GM12801 (cell line): ENCODE measurements around the gene RPL15.

Experiments
- TF ChIP-seq, protein P1 (sequence below): IDR thresholded peaks from one replicate; pipeline ENCODE4 v1.5.1; 2011; ENCODE audit warnings: control low read depth; ENCODE audit not compliant: insufficient read length; ENCODE audit errors: extremely low read depth

RPL15 gene

DNA sequence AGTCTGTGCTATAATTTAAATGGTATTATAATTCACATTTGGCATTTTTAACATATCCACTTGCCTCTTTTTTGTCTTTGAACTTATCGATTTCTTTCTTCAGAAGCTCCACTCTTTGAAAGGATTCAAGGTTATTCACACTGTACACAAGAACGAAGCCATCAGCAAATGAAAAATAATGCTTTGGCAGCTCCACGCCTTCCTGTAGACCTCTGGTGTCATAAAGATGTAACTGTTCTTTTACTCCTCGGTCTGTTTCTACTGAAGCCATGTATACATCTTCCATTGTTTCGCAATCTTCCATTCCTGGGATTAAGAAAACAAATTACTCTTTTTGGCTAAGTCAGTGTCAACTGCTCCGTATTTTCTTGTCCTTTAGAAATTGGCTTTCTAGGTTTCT, 16.2 kb upstream of the RPL15 start:
- TF ChIP-seq, protein P1, sequence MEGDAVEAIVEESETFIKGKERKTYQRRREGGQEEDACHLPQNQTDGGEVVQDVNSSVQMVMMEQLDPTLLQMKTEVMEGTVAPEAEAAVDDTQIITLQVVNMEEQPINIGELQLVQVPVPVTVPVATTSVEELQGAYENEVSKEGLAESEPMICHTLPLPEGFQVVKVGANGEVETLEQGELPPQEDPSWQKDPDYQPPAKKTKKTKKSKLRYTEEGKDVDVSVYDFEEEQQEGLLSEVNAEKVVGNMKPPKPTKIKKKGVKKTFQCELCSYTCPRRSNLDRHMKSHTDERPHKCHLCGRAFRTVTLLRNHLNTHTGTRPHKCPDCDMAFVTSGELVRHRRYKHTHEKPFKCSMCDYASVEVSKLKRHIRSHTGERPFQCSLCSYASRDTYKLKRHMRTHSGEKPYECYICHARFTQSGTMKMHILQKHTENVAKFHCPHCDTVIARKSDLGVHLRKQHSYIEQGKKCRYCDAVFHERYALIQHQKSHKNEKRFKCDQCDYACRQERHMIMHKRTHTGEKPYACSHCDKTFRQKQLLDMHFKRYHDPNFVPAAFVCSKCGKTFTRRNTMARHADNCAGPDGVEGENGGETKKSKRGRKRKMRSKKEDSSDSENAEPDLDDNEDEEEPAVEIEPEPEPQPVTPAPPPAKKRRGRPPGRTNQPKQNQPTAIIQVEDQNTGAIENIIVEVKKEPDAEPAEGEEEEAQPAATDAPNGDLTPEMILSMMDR, result no peak

DNA sequence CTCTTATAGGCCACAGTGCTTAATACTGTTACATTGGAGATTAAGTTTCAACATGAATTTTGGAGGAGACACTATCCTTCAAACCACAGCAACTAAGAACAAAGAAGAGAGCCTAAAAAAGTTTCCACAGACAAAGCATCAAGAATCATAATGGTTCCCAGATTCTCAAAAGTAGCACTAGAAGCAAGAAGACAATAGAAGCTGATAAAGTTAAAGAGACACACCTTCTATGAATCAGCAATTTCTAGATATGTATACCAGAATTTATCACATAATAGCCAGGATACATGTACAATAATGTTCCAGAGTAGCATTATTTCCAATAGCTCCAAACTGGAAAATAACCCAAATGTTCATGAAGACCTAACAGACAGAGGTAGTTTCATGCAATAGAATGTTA, 12.4 kb upstream of the RPL15 start:
- TF ChIP-seq, protein P1, result no peak

DNA sequence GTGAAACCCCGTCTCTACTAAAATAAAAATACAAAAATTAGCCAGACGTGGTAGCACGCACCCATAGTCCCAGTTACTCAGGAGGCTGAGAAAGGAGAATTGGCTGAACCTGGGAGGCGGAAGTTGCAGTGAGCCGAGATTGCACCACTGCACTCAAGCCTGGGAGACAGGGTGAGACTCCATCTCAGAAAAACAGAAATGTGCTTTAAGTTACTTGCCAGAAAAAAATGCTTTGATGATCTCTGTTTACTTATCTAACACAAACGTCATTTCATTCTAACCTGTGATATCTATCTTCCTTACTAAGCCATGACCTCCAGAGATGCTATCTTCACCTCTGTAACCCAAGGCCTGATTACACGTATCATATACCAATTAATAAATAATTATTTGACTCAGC, 7.6 kb upstream of the RPL15 start:
- TF ChIP-seq, protein P1, result no peak

- TF ChIP-seq, protein P1, result no peak
These were observed 5.5 kb upstream of the RPL15 start for GRCh38 chr3:23911397-23911796.

DNA sequence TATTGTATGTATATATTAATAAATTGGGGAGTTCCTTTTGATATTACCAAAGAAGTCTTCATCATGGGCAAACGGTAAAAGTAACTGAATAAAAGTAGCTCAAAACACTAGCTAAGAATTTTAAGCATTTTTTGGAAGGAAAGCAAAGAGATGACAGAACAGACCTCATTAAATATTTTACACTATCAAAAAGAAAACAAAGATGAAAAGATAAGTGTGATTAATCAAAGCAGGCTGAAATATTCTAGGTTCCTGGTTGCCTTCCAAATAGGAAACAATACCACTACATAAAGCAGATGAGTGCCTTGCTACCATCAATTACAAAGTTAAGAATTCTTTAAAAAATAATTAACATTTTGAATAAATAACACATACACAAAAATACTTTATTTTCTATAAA, 3.8 kb upstream of the RPL15 start:
- TF ChIP-seq, protein P1, result no peak

- TF ChIP-seq, protein P1, result no peak
These were observed 2.8 kb upstream of the RPL15 start for GRCh38 chr3:23913873-23914743.

DNA sequence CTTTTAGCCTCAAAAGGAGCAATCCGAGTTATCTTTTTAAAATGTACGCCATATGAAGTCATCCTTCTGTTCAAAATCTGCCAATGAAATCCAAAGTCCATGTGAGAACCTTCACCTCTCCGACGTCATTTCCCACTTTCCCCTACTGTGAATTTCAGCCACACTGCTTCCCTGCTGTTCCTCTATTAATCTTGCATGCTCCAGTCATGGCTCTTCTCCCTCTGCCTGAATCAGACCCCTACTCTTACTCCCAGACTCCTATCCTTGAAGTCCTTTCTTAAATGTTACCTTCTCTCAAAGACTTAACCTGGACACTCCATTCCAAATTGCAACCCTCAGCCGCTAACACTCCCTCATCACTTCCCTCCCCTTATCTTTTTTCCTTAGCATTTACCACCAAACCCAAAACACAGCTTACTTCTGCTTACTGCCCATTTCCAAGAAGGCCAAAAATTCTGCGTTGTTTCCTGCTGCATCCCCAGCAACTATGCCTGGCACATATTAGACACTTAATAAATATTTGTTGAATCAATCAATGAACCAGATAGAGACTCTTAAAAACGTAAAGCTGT, 1.3 kb upstream of the RPL15 start:
- TF ChIP-seq, protein P1, result no peak
